H1 (cell line): ENCODE measurements around the gene TRAPPC2. TPM values are rescaled to one million over a fixed set of nuclear protein-coding genes. Genes with fewer than 3 reads are reported as not detected.

Source experiments
- CTCF ChIA-PET: fragments of 300-600 bp; sonication (Branson Sonifier 250); formaldehyde crosslinking; loops from one replicate; lab custom pipeline; 2021; ENCODE audit not compliant: partially characterized antibody; lab: Charles Lee
- POLR2A ChIA-PET: fragments of 300-600 bp; sonication (Branson Sonifier 250); formaldehyde crosslinking; loops from one replicate; lab custom pipeline; 2021; ENCODE audit warnings: inconsistent platforms; ENCODE audit not compliant: partially characterized antibody; lab: Charles Lee
- DNase-seq, 2 experiments: peaks; one replicate each; pipeline versions ENCODE4 v3.0.0 to v3.0.0-alpha.2; 2010 to 2022; ENCODE audit warnings: low spot score in 2 of 2, low read depth in 1 of 2, mixed read lengths in 1 of 2
- FAIRE-seq: peaks from 2 replicates; lab custom pipeline; 2011; peaks lifted over from hg19 to GRCh38; lab: Jason Lieb, UNC
- H2AFZ ChIP-seq: 2 replicates; pipeline ENCODE4 v1.8.1; 2012; ENCODE audit warnings: low read length, inconsistent platforms
- H2AK5ac ChIP-seq: 2 replicates; pipeline ENCODE4 v1.6.1; 2013; ENCODE audit warnings: low read depth, low read length
- H2BK120ac ChIP-seq: replicated peaks from 2 replicates; pipeline ENCODE3; 2013; ENCODE audit warnings: low read depth, low read length, inconsistent platforms
- H2BK12ac ChIP-seq: 2 replicates; pipeline ENCODE4 v1.6.1; 2013; ENCODE audit warnings: low read depth, low read length
- H2BK15ac ChIP-seq: 2 replicates; pipeline ENCODE4 v1.6.1; 2013; ENCODE audit warnings: low read length
- H2BK20ac ChIP-seq: 2 replicates; pipeline ENCODE4 v1.6.1; 2013; ENCODE audit warnings: low read length
- H2BK5ac ChIP-seq: 2 replicates; pipeline ENCODE4 v1.6.1; 2013; ENCODE audit warnings: low read depth, low read length
- H3K14ac ChIP-seq: 2 replicates; pipeline ENCODE4 v1.6.1; 2013; ENCODE audit warnings: inconsistent platforms; ENCODE audit not compliant: insufficient read length
- H3K18ac ChIP-seq: 2 replicates; pipeline ENCODE4 v1.6.1; 2013; ENCODE audit warnings: low read length; ENCODE audit errors: extremely low read depth
- H3K23ac ChIP-seq: 2 replicates; pipeline ENCODE4 v1.6.1; 2013; ENCODE audit warnings: inconsistent platforms; ENCODE audit not compliant: insufficient read length
- H3K23me2 ChIP-seq: 2 replicates; pipeline ENCODE4 v1.6.1; 2013; ENCODE audit warnings: low read depth, low read length
- H3K27ac ChIP-seq: 2 replicates; pipeline ENCODE4 v1.6.1; 2011; ENCODE audit warnings: low read depth, low read length, inconsistent platforms
- H3K27me3 ChIP-seq, 4 experiments: replicated peaks in 1 of 4; 1 replicate in 1 of 4; 2 replicates in 3 of 4; pipeline versions ENCODE4 v1.6.1 to v1.8.1; 2011 to 2013; ENCODE audit warnings: low read length in 3 of 4, mild to moderate bottlenecking in 3 of 4, inconsistent platforms in 2 of 4, mixed read lengths in 2 of 4, moderate library complexity in 1 of 4; ENCODE audit not compliant: control insufficient read depth in 3 of 4, insufficient read depth in 3 of 4; ENCODE audit errors: extremely low read depth in 1 of 4
- H3K36me3 ChIP-seq, 4 experiments: 2 replicates each; pipeline versions ENCODE4 v1.6.1 to v1.8.1; 2011 to 2013; ENCODE audit warnings: mild to moderate bottlenecking in 4 of 4, low read length in 3 of 4, moderate library complexity in 2 of 4, control low read depth in 1 of 4, inconsistent platforms in 1 of 4; ENCODE audit not compliant: insufficient read depth in 4 of 4, control insufficient read depth in 2 of 4
- H3K4ac ChIP-seq: replicated peaks from 2 replicates; pipeline ENCODE3; 2013; ENCODE audit warnings: low read length, low read depth, mixed read lengths, inconsistent platforms; ENCODE audit not compliant: insufficient read length
- H3K4me1 ChIP-seq, 4 experiments: replicated peaks in 1 of 4; 1 replicate in 1 of 4; 2 replicates in 3 of 4; pipeline versions ENCODE4 v1.6.1 to v1.8.1; 2011 to 2013; ENCODE audit warnings: low read length in 3 of 4, inconsistent platforms in 2 of 4, mixed read lengths in 1 of 4; ENCODE audit not compliant: insufficient read depth in 4 of 4, control insufficient read depth in 3 of 4
- H3K4me2 ChIP-seq, 2 experiments: 2 replicates each; pipeline versions ENCODE4 v1.6.1 to v1.8.1; 2011 to 2013; ENCODE audit warnings: low read depth in 2 of 2, low read length in 2 of 2, control low read depth in 1 of 2, inconsistent platforms in 1 of 2, mild to moderate bottlenecking in 1 of 2; ENCODE audit not compliant: insufficient read depth in 1 of 2
- H3K4me3 ChIP-seq, 4 experiments: fragments of 200-600, 300-600 bp in 1 of 4; sonication (generic), shearing (Covaris generic), sonication (Bioruptor Twin) in 1 of 4; 2 replicates each; pipeline versions ENCODE4 v1.5.1 to v1.8.1; 2011 to 2016; ENCODE audit warnings: low read length in 4 of 4, low read depth in 3 of 4, control low read depth in 2 of 4, inconsistent platforms in 2 of 4, mild to moderate bottlenecking in 2 of 4, mixed read lengths in 1 of 4, moderate library complexity in 1 of 4; ENCODE audit not compliant: insufficient read depth in 2 of 4; ENCODE audit errors: extremely low read depth in 1 of 4
- H3K56ac ChIP-seq: replicated peaks from 2 replicates; pipeline ENCODE3; 2013; ENCODE audit warnings: low read depth, mild to moderate bottlenecking, mixed read lengths, low read length, inconsistent platforms; ENCODE audit not compliant: insufficient read length
- H3K79me1 ChIP-seq: 2 replicates; pipeline ENCODE4 v1.6.1; 2013; ENCODE audit warnings: low read depth, low read length, control low read depth
- H3K79me2 ChIP-seq, 2 experiments: 2 replicates each; pipeline versions ENCODE4 v1.6.1 to v1.8.1; 2012 to 2013; ENCODE audit warnings: low read length in 2 of 2, mild to moderate bottlenecking in 2 of 2, inconsistent platforms in 1 of 2; ENCODE audit not compliant: insufficient read depth in 2 of 2, control insufficient read depth in 1 of 2
- H3K9ac ChIP-seq, 4 experiments: replicated peaks in 1 of 4; 1 replicate in 1 of 4; 2 replicates in 3 of 4; pipeline versions ENCODE4 v1.6.1 to v1.8.1; 2011 to 2013; ENCODE audit warnings: low read depth in 3 of 4, low read length in 3 of 4, control low read depth in 2 of 4, mild to moderate bottlenecking in 2 of 4, moderate library complexity in 2 of 4, inconsistent platforms in 1 of 4; ENCODE audit errors: extremely low read depth in 1 of 4
- H3K9me3 ChIP-seq, 2 experiments: 2 replicates each; pipeline versions ENCODE4 v1.6.1 to v1.8.1; 2012 to 2013; ENCODE audit warnings: mild to moderate bottlenecking in 2 of 2, moderate library complexity in 2 of 2, control low read depth in 1 of 2, inconsistent platforms in 1 of 2, low read depth in 1 of 2, low read length in 1 of 2, mixed read lengths in 1 of 2; ENCODE audit not compliant: insufficient read depth in 2 of 2
- H4K20me1 ChIP-seq, 2 experiments: replicated peaks in 1 of 2; 2 replicates each; pipeline versions ENCODE3 to v1.8.1; 2011 to 2013; ENCODE audit warnings: inconsistent platforms in 2 of 2, low read length in 2 of 2, mild to moderate bottlenecking in 1 of 2; ENCODE audit not compliant: insufficient read depth in 2 of 2, control insufficient read depth in 1 of 2
- H4K5ac ChIP-seq: 2 replicates; pipeline ENCODE4 v1.6.1; 2013; ENCODE audit warnings: low read length, low read depth, mixed read lengths, inconsistent platforms; ENCODE audit not compliant: insufficient read length
- H4K8ac ChIP-seq: 2 replicates; pipeline ENCODE4 v1.8.0; 2013; ENCODE audit warnings: mild to moderate bottlenecking, moderate library complexity, low read length, inconsistent platforms; ENCODE audit not compliant: insufficient read depth; ENCODE audit errors: extremely low read depth
- H4K91ac ChIP-seq: replicated peaks from 2 replicates; pipeline ENCODE3; 2013; ENCODE audit warnings: low read length, mixed read lengths, inconsistent platforms; ENCODE audit not compliant: insufficient read length
- ASH2L ChIP-seq: fragments of 200-600, 300-600 bp; sonication (generic); IDR thresholded peaks from one replicate; pipeline ENCODE4 v1.7.1; 2017; ENCODE audit warnings: low read length
- ATF3 ChIP-seq: IDR thresholded peaks from 2 replicates; pipeline ENCODE4 v1.6.1; 2011; ENCODE audit warnings: low read depth, mild to moderate bottlenecking, low read length; ENCODE audit not compliant: insufficient read depth
- BACH1 ChIP-seq: IDR thresholded peaks from 2 replicates; pipeline ENCODE4 v1.6.1; 2012; ENCODE audit warnings: low read length, improper control_type of control experiment
- FOSL1 ChIP-seq: IDR thresholded peaks from 2 replicates; pipeline ENCODE4 v1.6.1; 2011; ENCODE audit warnings: mild to moderate bottlenecking, low read depth, low read length, moderate library complexity; ENCODE audit not compliant: insufficient read depth
- HDAC2 ChIP-seq, 2 experiments: fragments of 300-600 bp in 1 of 2; sonication (generic) in 1 of 2; IDR thresholded peaks; 2 replicates each; pipeline ENCODE4 v1.6.1; 2011 to 2012; ENCODE audit warnings: low read depth in 2 of 2, low read length in 2 of 2, mild to moderate bottlenecking in 2 of 2, moderate library complexity in 2 of 2, borderline replicate concordance in 1 of 2, inconsistent platforms in 1 of 2
- POLR2A ChIP-seq, 2 experiments: IDR thresholded peaks; 1 replicate in 1 of 2; 2 replicates in 1 of 2; pipeline ENCODE4 v1.6.1; 2011; ENCODE audit warnings: low read depth in 2 of 2, low read length in 2 of 2, mild to moderate bottlenecking in 2 of 2; ENCODE audit errors: control extremely low read depth in 1 of 2
- RBBP5 ChIP-seq: IDR thresholded peaks from 2 replicates; pipeline ENCODE4 v1.7.1; 2012; ENCODE audit warnings: low read depth, mild to moderate bottlenecking, inconsistent platforms, low read length, moderate library complexity, borderline replicate concordance
- SIN3A ChIP-seq, 2 experiments: IDR thresholded peaks in 1 of 2; conservative IDR thresholded peaks in 1 of 2; 2 replicates each; pipeline ENCODE4 v1.6.1; 2011 to 2012; ENCODE audit warnings: low read length in 2 of 2, improper control_type of control experiment in 1 of 2, low read depth in 1 of 2, mild to moderate bottlenecking in 1 of 2
- SP1 ChIP-seq: IDR thresholded peaks from 2 replicates; pipeline ENCODE4 v1.6.1; 2011; ENCODE audit warnings: low read depth, low read length
- SP4 ChIP-seq: IDR thresholded peaks from 2 replicates; pipeline ENCODE4 v1.6.1; 2012; ENCODE audit warnings: low read length, inconsistent platforms
- TAF7 ChIP-seq: optimal IDR thresholded peaks from 2 replicates; pipeline ENCODE3; 2011; ENCODE audit warnings: low read depth, mild to moderate bottlenecking, inconsistent platforms, low read length, moderate library complexity, borderline replicate concordance
- YY1 ChIP-seq: IDR thresholded peaks from 2 replicates; pipeline ENCODE4 v1.6.1; 2011; ENCODE audit warnings: low read depth, mild to moderate bottlenecking, low read length
- WGBS, 2 experiments: shearing (Covaris generic) in 1 of 2; methylation state at CpG; one replicate each; pipeline versions ENCODE4 v1.1.6 to v1.1.7; 2013 to 2015; ENCODE audit warnings: low lambda C conversion rate in 2 of 2, mixed read lengths in 2 of 2, inconsistent platforms in 1 of 2, low coverage in 1 of 2, missing lambda C conversion rate in 1 of 2; ENCODE audit not compliant: insufficient replicate concordance in 2 of 2, insufficient coverage in 1 of 2, insufficient read length in 1 of 2; ENCODE audit errors: extremely low coverage in 1 of 2, missing lambda C conversion rate in 1 of 2; 5-methylcytosine and 5-hydroxymethylcytosine counted together
- polyA plus RNA-seq, 7 experiments: library from polyadenylated mRNA; depleted of rRNA in 3 of 7; stranded (reverse) in 5 of 7; unstranded in 2 of 7; fragments of >200 nt in 5 of 7; fragments of 200-250 nt in 2 of 7; gene quantifications; 1 replicate in 5 of 7; 2 replicates in 1 of 7; 4 replicates in 1 of 7; pipeline versions ENCODE4 v1.2.1 to v1.2.3, GENCODE V29; 2011 to 2013; ENCODE audit warnings: missing spikeins in 2 of 7, mixed read lengths in 2 of 7
- total RNA-seq: library from RNA; stranded (reverse); fragmentation: NEBNext Ultra II Directional; extraction: Animal tissue kit (Norgen Biotek cat#: 25700); gene quantifications from 2 replicates; pipeline ENCODE4 v1.2.1, GENCODE V29; 2021
- TF ChIP-seq, protein P1 (sequence below): IDR thresholded peaks from 2 replicates; pipeline ENCODE4 v1.6.1; 2012; ENCODE audit warnings: inconsistent platforms

Gene TRAPPC2
- total and polyA plus RNA-seq, 2 of the 8 experiments (the other 6 are each of a cell fraction or from before 2014, with no cell fraction given), result 6.7 to 10.8 TPM

DNA sequence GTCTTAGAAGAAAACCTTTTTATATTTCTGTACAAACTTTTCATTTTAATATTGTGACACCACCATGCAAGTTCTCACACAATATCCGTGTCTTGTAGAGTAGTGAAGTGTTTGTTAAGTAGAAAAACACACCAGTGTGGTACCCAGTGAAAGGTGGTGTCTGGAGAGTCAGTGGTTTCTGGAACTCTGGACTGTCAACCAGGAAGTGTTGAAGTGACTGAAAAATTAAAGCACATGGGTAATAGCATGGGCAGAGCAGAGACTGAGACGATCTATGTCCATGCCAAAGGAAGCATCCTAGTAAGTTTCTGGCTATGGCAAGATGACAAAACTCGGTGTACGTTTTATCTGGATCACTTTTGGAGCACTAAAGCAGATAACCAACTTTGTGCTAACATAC, 23.3 kb downstream of the TRAPPC2 start:
- H4K91ac ChIP-seq, result no peak overlapping the region
- H2BK12ac ChIP-seq, result no peak overlapping the region
- 83% methylated on average over 4 of the region's 4 CpGs; no CpG with 5 or more reads in 1 of the 2 experiments for WGBS, 2 experiments
- TF ChIP-seq POLR2A (IDR thresholded peaks at IDR 0.05; ENCODE audit: control extremely low read depth in 1 of 2, low read depth in 2 of 2, low read length in 2 of 2), result no peak
- no peak for TF ChIP-seq RBBP5
- TF ChIP-seq SIN3A (conservative IDR thresholded peaks at IDR 0.05 in 1 of 2, IDR thresholded peaks at IDR 0.05 in 1 of 2; ENCODE audit: low read depth in 1 of 2, low read length in 2 of 2), result no peak
- TF ChIP-seq ASH2L, result no peak
- TF ChIP-seq YY1, result no peak
- TF ChIP-seq BACH1, result no peak
- TF ChIP-seq SP4, result no peak
- no peak for TF ChIP-seq FOSL1
- TF ChIP-seq HDAC2 (IDR thresholded peaks at IDR 0.05; ENCODE audit: borderline replicate concordance in 1 of 2, low read depth in 2 of 2, low read length in 2 of 2), result no peak
- no peak for TF ChIP-seq SP1
- TF ChIP-seq ATF3, result no peak
- no peak for TF ChIP-seq TAF7
- TF ChIP-seq, protein P1, sequence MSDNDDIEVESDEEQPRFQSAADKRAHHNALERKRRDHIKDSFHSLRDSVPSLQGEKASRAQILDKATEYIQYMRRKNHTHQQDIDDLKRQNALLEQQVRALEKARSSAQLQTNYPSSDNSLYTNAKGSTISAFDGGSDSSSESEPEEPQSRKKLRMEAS, result no peak
- no peaks in the 10 kb centered on the region for H3K79me1 ChIP-seq
- H2AFZ ChIP-seq, result no peak overlapping the region
- FAIRE-seq, result no peak
- POLR2A ChIA-PET, result interaction anchor here (1.1 kb wide), 1 partner anchor 10 kb away, joined by 3 read pairs; no protein-coding TSS in a partner anchor
- no peak for DNase-seq
- no peak overlapping the region for H3K18ac ChIP-seq
- H2AK5ac ChIP-seq, result no peak overlapping the region
- no peak overlapping the region for H3K27ac ChIP-seq
- no peak overlapping the region for H4K5ac ChIP-seq
- H2BK20ac ChIP-seq, result no peak overlapping the region
- H4K8ac ChIP-seq, result no peak overlapping the region
- H3K56ac ChIP-seq, result no peak overlapping the region
- no peak overlapping the region for H2BK5ac ChIP-seq
- no peak overlapping the region for H3K23ac ChIP-seq
- peaks cover 0 to 2% of the 10 kb centered on the region in 2 experiments for H4K20me1 ChIP-seq
- no peaks in the 10 kb centered on the region for H3K23me2 ChIP-seq
- H3K4me2 ChIP-seq, result no peak overlapping the region
- H3K4me1 ChIP-seq, result no peaks in the 10 kb centered on the region
- H3K9ac ChIP-seq, result no peak overlapping the region
- no peak overlapping the region for H3K4ac ChIP-seq
- no peaks in the 10 kb centered on the region for H3K27me3 ChIP-seq
- H2BK15ac ChIP-seq, result no peak overlapping the region
- H3K14ac ChIP-seq, result no peak overlapping the region
- peaks cover 0 to 7% (median 0%) of the 10 kb centered on the region in 4 experiments; a peak in 3 of 8 replicates for H3K36me3 ChIP-seq
- CTCF ChIA-PET, result no interaction called here
- H2BK120ac ChIP-seq, result no peak overlapping the region
- peaks cover 0 to 2% of the 10 kb centered on the region in 2 experiments; a peak in 1 of 4 replicates for H3K79me2 ChIP-seq
- no peaks in the 10 kb centered on the region for H3K9me3 ChIP-seq
- no peak overlapping the region for H3K4me3 ChIP-seq
